ENCODE data around the gene LRRC27. TPM values are rescaled to one million over a fixed set of nuclear protein-coding genes. Genes with fewer than 3 reads are reported as not detected.

Gene LRRC27
- total RNA-seq, 1 experiment from 2014 or later: 5.1 TPM

DNA sequence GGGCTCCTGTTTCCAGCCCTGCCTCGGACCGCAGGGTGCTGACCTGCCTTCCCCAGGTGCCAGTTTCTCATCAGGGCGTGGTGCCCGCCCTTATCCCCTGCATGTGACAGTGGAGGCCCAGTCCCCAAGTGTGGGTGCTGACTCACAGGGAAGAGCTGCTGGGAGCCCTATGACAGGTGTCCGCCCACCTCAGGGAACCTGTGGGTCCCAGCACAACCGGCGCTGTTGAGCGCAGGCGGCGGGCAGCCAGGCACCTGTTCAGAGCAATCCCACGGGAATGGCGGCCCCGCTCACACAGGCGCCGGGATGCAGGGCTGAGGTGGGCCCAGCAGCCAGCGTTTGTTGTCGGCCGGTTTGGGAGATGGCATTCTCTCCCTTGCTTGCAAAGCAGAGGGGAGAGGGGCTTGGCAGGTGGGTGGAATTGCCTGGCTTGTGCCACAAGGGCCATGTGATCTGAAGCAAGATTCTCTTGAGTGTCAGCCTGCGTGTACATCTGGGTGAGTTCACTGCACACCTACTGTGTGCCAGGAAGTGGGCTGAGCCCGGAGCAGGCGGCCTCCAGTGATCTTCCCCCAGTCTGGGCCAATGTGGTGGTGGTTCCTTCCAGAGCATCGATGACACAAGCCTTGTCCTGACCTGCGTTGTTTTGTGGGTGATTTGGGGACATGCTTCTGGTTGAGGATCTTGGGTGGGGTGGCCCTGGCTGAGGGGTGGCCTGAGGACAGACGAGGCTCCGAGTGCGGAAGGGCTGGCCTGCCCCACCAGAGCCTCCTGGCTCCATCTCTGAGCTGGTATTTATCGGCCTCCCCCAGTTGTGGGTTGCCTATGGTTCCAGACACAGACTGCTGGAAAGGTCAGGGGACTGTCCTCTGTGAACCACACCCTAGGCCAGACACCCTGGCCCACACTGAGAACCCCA is 67.4 kb downstream of the LRRC27 start:
- DNase-seq (ENCODE audit: low read depth, low spot score): no peak
- in situ Hi-C loops (cut with HindIII; ENCODE audit: low pct_unique_long_range_greater_than_20kb, low sequenced_read_pairs): no loop called here

DNA sequence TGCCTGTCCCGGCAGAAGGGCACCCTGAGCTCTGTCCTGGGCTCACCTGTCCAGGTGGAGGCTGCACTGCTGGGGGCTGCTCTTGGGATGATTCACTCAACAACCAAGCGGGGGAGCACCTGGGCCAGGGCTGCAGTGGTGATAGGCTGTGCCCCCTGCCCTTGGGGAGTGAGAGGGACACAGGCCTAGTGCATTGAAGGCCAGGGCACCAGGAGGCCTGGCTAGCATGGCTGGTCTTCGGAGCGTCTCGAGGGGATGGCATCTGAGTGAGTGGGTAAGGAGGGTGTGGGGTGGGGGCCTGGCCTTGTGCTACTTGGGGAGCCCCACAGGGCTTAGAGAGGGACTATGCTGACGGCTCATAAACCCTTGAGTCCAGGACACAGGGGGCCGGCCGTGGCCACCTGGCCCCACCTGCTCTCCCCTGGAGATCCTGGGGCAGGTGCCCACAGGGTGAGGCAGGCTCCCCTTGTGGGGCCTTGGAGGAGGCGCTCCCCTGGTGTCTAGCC is 68.1 kb downstream of the LRRC27 start:
- in situ Hi-C loops (cut with HindIII; ENCODE audit: low pct_unique_long_range_greater_than_20kb, low sequenced_read_pairs): no loop called here
- no peak for DNase-seq (ENCODE audit: low read depth, low spot score)

DNA sequence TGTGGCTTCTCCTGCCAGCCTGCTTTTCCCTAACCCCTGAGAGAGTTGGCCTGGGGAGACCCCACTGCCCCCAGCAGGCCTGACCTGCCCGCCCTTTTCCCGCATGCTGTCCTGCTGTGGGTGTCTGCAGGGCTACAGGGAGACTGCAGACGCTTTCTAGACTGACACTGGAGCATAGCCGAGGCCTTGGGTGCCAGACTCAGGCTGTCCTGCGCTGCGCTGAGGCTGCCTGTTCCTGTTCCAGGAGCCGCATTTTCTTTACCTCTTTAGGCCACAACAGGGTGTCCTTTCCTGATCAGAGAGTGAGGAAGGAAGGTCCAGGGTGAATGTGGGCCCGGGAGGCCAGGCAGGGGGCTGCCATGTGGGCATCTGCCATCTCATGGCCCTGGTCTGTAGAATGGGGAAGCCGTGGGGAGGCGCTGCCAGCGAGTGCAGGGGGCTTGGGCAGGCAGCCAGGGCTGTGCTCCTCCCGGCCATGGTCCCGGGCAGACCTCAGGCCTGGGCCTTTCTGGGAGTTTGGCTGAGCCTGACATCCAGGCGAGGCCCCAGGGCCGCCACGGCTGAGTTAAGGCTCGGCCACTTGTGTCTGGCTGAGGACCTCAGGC is 68.7 kb downstream of the LRRC27 start:
- in situ Hi-C loops (cut with HindIII; ENCODE audit: low pct_unique_long_range_greater_than_20kb, low sequenced_read_pairs): no loop called here
- DNase-seq (ENCODE audit: low read depth, low spot score): no peak

DNA sequence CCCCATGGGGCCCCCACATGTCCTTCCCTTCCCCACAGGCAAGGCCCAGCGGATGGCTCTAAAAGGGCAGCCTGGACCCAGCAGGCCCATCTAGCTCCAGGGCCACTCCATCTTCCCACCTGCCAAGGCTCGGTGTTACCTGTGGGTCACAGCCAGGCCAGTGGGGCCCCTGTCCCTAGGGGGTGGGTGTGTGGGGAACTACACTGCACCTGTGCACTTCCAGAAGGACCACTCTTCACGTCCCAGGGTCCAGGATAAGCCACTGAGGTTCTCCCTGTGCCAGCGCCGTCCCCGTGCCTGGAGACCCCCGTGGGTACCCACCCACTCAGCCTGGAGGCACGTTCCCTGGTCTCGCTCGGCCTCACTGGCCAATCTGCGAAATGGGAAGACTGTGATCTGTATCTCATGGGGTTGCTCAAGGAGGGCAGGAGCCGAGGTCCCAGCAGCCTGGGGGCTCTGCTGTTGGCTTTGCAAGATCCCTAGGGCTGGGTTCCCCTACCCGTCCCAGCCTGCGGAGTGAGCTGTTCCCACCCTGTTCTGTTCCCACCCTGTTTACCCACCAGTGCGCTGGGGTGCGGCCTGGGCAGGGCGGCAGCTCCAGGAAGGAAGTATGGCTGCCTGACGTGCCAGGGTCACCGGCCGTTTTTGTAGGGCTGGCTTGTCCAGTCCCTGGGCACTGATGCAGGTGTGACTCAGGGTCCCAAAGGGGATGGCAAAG is 69.6 kb downstream of the LRRC27 start:
- in situ Hi-C loops (cut with HindIII; ENCODE audit: low pct_unique_long_range_greater_than_20kb, low sequenced_read_pairs): no loop called here
- DNase-seq (ENCODE audit: low read depth, low spot score): no peak

DNA sequence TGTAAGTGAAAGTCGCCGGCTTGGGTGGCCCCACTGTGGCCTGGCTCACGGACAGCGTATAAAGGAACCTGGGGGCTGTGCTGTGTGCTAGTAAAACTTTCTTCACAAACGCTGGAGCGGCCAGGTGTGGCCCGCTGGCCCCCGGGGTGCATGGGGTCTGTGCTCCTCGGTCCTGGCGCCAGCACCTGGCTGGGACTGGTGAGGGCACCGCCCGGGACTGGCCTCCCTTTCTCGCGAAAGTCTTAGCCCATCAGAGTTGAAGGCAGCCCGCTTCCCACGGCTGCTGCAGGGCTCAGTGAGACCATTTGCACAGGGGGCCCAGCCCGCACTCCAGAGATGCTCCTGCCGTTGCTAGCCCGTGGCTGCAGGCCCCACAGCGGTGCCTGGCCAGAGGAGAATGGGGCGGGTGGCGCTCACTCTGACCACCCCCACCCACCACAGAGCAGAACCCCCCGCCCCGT is 70.8 kb downstream of the LRRC27 start:
- in situ Hi-C loops (cut with HindIII; ENCODE audit: low pct_unique_long_range_greater_than_20kb, low sequenced_read_pairs): no loop called here
- no peak for DNase-seq (ENCODE audit: low read depth, low spot score)

DNA sequence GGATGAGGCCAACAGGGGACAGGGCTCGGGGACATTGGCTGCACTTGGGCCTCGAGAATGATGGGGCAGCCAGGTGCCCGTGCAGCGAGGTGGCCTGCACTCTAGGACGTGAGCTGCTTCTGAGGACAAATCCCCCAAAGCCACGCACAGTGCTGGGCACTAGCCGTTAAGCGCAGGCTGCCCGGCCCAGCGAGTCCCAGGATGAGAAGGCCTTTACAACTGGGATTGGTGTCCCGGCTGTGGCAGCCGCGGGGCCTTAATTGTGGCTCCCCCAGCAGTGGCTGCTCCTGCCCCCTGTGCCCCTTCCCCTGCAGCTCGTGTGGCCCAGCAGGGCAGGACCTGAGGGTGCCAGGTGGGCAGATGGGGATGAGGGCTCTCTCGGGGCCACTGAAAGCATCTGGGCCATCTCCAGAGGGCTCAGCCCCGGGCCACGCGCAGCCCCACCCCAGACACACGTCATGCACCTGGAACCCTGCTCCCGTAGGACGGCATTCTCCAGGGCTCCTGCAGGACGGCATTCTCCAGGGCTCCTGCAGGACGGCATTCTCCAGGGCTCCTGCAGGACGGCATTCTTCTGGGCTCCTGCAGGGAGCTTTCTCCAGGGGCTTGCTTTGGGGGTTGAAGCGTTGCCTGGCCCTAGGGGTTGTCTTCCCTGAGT is 71.6 kb downstream of the LRRC27 start:
- no peak for DNase-seq (ENCODE audit: low read depth, low spot score)
- in situ Hi-C loops (cut with HindIII; ENCODE audit: low pct_unique_long_range_greater_than_20kb, low sequenced_read_pairs): no loop called here

DNA sequence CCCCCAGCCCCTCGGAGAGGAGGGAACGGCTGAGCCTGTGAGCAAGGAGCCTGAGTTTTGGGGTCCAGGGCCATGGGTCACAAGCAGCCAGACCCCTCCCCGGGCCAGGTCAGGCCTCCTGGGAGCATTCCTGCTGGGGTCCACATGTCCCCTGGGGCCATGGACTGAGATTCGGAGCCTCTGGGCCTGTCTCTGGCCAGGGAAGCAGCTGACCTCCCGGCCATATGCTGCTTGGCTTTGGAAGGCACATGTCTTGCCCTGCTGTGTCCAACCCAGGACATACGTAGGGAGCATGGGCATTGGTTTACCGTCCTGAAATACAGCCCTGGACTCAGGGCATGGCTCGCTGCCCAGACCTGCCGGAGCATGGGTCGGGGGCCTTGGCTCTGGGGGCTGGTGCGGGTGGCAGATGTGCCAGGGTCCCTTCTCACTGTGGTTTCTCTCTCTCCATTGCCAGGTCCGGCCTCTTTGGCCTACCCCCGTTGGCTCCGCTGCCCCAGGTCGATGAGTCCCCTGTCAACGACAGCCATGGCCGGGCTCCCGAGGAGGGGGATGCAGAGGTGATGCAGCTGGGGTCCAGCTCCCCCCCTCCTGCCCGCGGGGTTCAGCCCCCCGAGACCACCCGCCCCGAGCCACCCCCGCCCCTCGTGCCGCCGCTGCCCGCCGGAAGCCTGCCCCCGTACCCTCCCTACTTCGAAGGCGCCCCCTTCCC is 72.3 kb downstream of the LRRC27 start:
- DNase-seq (ENCODE audit: low read depth, low spot score): no peak
- in situ Hi-C loops (cut with HindIII; ENCODE audit: low pct_unique_long_range_greater_than_20kb, low sequenced_read_pairs): no loop called here

DNA sequence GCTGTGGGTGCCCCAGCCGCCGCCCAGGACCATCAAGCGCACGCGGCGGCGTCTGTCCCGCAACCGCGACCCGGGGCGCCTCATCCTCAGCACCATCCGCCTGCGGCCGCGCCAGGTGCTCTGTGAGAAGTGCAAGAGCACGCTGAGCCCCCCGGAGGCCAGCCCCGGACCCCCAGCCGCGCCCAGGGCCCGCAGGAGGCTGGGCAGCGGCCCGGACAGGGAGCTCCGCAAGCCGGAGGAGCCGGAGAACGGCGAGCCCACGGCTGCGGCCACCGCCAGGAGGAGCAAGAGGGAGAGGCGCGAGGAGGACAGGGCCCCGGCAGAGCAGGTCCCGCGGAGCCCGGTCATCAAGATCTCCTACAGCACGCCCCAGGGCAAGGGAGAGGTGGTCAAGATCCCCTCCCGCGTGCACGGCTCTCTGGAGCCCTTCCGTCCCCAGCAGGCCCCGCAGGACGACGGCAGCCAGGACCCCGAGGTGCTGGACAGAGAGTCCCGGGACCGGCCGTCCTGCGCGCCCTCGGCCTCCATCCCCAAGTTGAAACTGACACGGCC is 73.0 kb downstream of the LRRC27 start:
- in situ Hi-C loops (cut with HindIII; ENCODE audit: low pct_unique_long_range_greater_than_20kb, low sequenced_read_pairs): no loop called here
- no peak for DNase-seq (ENCODE audit: low read depth, low spot score)

DNA sequence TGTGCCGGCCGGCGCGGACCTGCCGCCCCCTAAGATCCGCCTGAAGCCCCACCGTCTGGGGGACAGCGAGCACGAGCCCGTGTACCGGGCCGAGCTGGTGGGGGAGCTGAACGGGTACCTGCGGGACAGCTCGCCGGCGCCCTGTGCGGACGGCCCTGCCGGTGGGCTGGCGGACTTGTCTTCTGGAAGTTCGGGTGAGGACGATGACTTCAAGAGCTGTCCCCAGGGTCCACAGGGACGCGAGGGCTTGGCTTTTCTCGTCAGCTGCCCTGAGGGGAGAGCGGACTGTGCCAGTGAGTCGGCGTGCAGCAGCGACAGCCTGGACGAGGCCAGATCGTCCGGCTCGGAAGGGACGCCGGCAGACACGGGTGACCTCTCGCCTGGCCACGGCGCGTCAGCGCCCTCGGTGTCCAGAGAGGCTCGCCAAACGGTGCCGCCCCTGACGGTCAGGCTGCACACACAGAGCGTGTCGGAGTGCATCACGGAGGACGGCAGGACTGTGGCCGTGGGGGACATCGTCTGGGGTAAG is 73.5 kb downstream of the LRRC27 start:
- no peak for DNase-seq (ENCODE audit: low read depth, low spot score)
- in situ Hi-C loops (cut with HindIII; ENCODE audit: low pct_unique_long_range_greater_than_20kb, low sequenced_read_pairs): no loop called here

DNA sequence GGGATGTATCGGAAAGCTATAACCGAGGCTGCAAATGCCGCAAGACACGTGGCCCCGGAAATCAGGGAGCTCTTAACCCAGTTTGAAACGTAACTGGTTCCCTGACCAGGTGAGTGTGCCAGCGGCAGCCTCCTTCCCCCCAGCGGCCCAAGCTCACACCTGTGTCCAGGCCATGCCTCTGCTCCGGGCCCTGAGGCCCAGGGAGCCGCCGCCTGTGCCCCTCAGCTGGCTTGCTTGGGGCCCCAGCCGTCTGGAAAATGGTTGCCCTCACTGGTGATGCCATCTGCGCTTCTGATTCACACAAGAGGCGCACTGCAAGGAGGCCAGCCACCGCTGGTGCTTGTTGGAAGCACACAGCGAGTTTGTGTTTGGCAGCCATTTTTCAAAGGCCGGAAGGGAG is 74.2 kb downstream of the LRRC27 start:
- no peak for DNase-seq (ENCODE audit: low read depth, low spot score)
- in situ Hi-C loops (cut with HindIII; ENCODE audit: low pct_unique_long_range_greater_than_20kb, low sequenced_read_pairs): no loop called here

DNA sequence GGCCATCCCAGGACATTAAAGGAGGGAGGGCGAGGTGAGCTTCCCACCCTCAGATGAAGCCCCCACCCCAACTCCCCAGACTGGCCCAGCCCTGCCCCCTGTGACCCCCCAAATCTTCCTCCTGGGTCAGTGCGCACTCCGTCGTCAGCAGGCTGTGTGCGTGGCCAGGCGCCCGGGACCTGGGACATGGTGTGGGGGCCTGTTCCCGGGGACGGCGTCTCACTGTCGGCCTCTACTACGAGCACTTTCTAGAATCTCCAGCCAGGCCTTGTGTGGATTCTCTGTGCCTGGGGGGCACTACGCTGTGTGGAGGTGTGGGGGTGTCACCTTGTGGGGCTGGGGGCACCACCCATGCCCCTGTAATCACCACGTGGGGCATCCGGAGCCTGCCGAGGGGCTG is 74.8 kb downstream of the LRRC27 start:
- in situ Hi-C loops (cut with HindIII; ENCODE audit: low pct_unique_long_range_greater_than_20kb, low sequenced_read_pairs): no loop called here
- DNase-seq (ENCODE audit: low read depth, low spot score): no peak

DNA sequence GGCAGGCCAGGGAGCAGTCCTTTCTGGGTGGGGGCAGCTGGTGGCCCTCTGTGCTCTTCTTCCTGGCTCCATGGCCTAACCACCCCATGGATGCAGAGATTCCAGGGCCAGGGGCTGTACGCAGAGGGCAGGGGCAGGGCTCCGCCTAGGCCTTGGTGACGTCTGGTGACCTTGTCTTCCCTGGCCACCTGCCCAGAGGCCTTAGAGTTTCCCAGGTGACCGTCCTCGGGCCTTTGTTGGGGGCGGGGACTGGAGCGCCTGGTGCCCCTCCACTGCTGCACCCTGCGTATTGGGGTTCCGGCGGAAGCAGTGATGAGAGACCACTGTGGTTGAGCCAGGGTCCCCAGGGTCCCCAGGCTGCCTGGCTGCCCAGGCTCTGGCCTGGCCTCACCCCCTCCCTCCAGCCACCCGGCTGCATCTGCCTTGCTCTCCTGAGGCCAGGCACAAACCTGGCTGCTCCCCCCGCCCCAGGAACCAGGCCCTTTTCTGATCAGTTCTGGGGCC is 75.3 kb downstream of the LRRC27 start:
- no peak for DNase-seq (ENCODE audit: low read depth, low spot score)
- in situ Hi-C loops (cut with HindIII; ENCODE audit: low pct_unique_long_range_greater_than_20kb, low sequenced_read_pairs): no loop called here

DNA sequence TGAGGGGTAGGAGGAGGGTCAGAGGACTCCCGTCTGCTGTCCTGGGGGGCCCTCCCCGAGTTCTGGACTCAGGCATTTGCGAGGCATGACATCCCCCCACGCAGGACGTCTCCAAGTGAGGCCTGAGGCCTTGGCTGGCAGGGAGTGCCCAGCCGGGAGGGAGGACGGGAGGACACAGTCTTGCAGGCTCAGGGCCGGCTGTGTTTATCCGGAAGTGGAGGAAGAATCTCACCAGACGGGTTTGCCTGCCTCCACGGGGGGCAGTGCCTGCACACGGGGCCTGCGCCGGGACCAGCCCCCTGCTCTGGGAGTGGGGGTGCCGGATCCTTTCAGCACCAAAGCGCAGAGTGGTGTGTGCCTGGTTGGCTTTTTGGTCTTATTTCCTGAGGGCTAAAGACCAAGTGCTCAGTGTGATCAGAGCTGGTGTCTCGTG is 75.9 kb downstream of the LRRC27 start:
- DNase-seq (ENCODE audit: low read depth, low spot score): no peak
- in situ Hi-C loops (cut with HindIII; ENCODE audit: low pct_unique_long_range_greater_than_20kb, low sequenced_read_pairs): no loop called here

DNA sequence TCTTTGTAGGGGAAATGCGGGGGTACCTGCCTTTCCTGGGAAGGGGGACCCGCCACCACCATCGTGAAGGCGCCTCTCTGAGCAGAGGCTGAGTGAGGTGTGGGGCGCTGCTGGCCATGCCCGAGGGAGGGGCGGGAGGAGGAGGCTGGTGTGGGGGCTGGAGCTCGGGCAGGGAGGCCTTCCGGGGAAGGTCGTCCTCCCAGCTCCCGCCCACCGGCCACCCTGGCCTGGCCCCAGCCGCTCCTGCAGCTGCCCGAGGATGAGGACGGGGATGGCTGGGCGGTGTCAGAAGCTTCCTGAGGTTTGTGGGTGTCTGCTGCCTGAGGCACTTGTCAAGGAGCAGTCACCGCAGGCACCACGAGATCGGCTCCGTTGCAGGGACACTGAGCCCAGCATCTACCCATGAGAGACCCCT is 76.4 kb downstream of the LRRC27 start:
- in situ Hi-C loops (cut with HindIII; ENCODE audit: low pct_unique_long_range_greater_than_20kb, low sequenced_read_pairs): no loop called here
- DNase-seq (ENCODE audit: low read depth, low spot score): no peak

DNA sequence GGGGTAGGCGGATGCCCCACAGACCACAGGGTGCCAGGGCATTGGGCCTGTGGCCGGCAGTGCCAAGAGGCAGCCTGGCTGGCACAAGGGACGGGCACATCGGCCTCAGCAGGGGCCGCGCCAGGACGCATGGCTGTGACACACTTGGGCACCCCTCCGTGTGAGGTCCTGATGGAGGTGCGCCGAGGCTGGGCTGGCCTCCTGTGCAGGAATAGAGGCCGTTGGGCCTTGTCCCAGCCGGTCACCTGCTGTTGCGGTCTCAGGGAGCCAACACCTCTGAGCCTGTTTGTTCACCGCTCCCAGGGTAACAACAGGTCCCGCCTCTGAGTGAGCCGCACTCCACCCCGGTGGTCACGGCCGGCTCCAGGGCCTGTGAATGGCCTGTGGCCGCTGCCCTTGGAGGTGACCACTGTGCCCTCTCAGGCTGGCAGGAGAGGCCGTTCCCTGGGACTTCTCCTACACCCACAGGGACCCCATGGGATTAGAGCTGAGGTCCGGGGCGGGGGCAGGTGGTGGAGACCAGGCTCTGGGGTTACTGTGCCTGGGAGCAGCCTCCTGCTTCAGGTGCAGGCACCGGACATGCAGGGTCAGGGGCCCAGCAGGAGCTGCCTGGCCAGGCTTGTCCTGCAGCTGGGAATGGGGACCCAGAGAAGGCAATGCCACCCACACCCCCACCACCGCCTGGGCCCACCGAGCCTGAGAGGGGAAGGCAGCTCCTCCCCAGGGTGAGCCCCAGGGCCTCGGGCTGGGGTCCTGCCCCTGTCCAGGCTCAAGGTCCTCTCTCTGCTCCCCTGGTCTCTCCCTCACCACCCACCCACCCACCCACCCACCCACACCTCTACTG is 77.1 kb downstream of the LRRC27 start:
- in situ Hi-C loops (cut with HindIII; ENCODE audit: low pct_unique_long_range_greater_than_20kb, low sequenced_read_pairs): no loop called here
- no peak for DNase-seq (ENCODE audit: low read depth, low spot score)

DNA sequence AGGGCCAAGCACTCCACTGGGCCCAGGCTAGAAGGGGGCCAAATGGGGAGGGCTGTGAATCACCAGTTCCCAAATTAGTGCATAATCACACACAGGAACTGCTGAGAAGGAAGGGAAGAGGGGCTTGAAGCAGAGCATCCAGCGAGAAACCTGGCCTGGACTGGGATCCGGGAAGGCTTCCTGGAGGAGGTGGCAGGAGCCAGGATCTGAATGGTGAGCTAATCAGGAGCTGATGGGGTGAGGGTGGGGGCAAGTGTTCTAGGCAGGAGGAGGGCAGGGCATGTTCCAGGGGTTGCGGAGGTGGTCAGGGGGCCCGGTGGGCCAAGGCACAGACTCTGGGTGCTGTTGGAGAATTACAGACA is 77.7 kb downstream of the LRRC27 start:
- no peak for DNase-seq (ENCODE audit: low read depth, low spot score)
- in situ Hi-C loops (cut with HindIII; ENCODE audit: low pct_unique_long_range_greater_than_20kb, low sequenced_read_pairs): no loop called here

All from SK-MEL-5 (cell line).